Natural killer cell (primary cell): ENCODE results near the gene MAML3. TPM values are rescaled to one million over a fixed set of nuclear protein-coding genes. Genes with fewer than 3 reads are reported as not detected.

Experiments
- ATAC-seq, 3 donors: fragments of 150-1000 bp in 2 of 3; fragments of 200-7000 bp in 1 of 3; cut with Tn5 transposase; 1 replicate in 1 of 3; 2 replicates in 2 of 3; pipeline ENCODE4 v1.10.0; 2021; ENCODE audit warnings: mild to moderate bottlenecking in 2 of 3, moderate library complexity in 2 of 3
- DNase-seq, 2 donors: peaks; one replicate each; pipeline versions ENCODE4 v3.0.0 to v3.0.0-alpha.2; 2013 to 2021; ENCODE audit warnings: mixed read lengths in 1 of 2
- H3K27ac ChIP-seq: one replicate; pipeline ENCODE4 v1.5.1; 2013; ENCODE audit warnings: mild to moderate bottlenecking, low read length
- H3K27me3 ChIP-seq: one replicate; pipeline ENCODE4 v1.6.1; 2013; ENCODE audit warnings: low read length; ENCODE audit not compliant: control insufficient read depth, insufficient read depth
- H3K36me3 ChIP-seq: one replicate; pipeline ENCODE4 v1.6.1; 2013; ENCODE audit warnings: low read length; ENCODE audit not compliant: control insufficient read depth, insufficient read depth
- H3K4me1 ChIP-seq: one replicate; pipeline ENCODE4 v1.6.1; 2013; ENCODE audit warnings: low read length; ENCODE audit not compliant: control insufficient read depth, insufficient read depth
- H3K4me3 ChIP-seq: one replicate; pipeline ENCODE4 v1.5.1; 2013; ENCODE audit warnings: low read length
- H3K9me3 ChIP-seq: one replicate; pipeline ENCODE4 v1.6.1; 2013; ENCODE audit warnings: low read length; ENCODE audit not compliant: control insufficient read depth, insufficient read depth
- H3K27ac Mint-ChIP-seq, 2 donors: one replicate each; pipeline ENCODE4 v1.8.0; 2022; ENCODE audit warnings: mild to moderate bottlenecking in 2 of 2, mixed read lengths in 2 of 2, moderate library complexity in 1 of 2
- H3K27me3 Mint-ChIP-seq, 2 donors: one replicate each; pipeline ENCODE4 v1.8.0; 2022; ENCODE audit warnings: low read depth in 2 of 2, mixed read lengths in 2 of 2
- H3K36me3 Mint-ChIP-seq: one replicate; pipeline ENCODE4 v1.8.0; 2022; ENCODE audit warnings: mixed read lengths
- H3K4me1 Mint-ChIP-seq, 2 donors: one replicate each; pipeline ENCODE4 v1.8.0; 2022; ENCODE audit warnings: mixed read lengths in 2 of 2
- H3K4me3 Mint-ChIP-seq: one replicate; pipeline ENCODE4 v1.8.0; 2022; ENCODE audit warnings: mild to moderate bottlenecking, moderate library complexity, mixed read lengths
- H3K9me3 Mint-ChIP-seq, 2 donors: one replicate each; pipeline ENCODE4 v1.8.0; 2022; ENCODE audit warnings: mixed read lengths in 2 of 2
- CTCF ChIP-seq: fragments of 200-600 bp; IDR thresholded peaks from one replicate; pipeline ENCODE4 v1.8.0; 2022; ENCODE audit warnings: antibody characterized with exemption
- WGBS: methylation state at CpG from one replicate; pipeline ENCODE4 v1.1.7; 2013; ENCODE audit warnings: missing lambda C conversion rate; ENCODE audit not compliant: insufficient coverage; 5-methylcytosine and 5-hydroxymethylcytosine counted together
- intact Hi-C: fragments of 100-400 bp; cut with micrococcal nuclease; formaldehyde crosslinking; loops from one replicate; pipeline ENCODE4 v1.14.2; 2022
- total RNA-seq, 4 donors: library from RNA; stranded (reverse); fragments of 120-200 nt in 1 of 4; gene quantifications; one replicate each; pipeline versions ENCODE4 v1.2.3 to v1.2.4, GENCODE V29; 2013 to 2022

Gene MAML3
- total RNA-seq, 3 donors from 2014 or later (not counting 1 experiment from before 2014, with no cell fraction given), result 1.7 to 5.6 (median 2.8) TPM

- Mint-ChIP-seq H3K27me3 (peaks cover 11 to 54% of the 10 kb centered on the region in 2 donors), H3K27ac (no peak overlapping the region)
Observed at GRCh38 chr4:139789096-139789654, 364.8 kb downstream of the MAML3 start.

GRCh38 chr4:139786494-139787354 lies 367.3 kb downstream of the MAML3 start:
- no peaks in the 10 kb centered on the region for H3K27me3 ChIP-seq
- no peak for DNase-seq
- H3K4me1 Mint-ChIP-seq, result no peaks in the 10 kb centered on the region
- ATAC-seq, result no peak
- H3K4me3 ChIP-seq, result no peak overlapping the region
- H3K4me1 ChIP-seq, result no peaks in the 10 kb centered on the region
- H3K27me3 Mint-ChIP-seq, result peaks cover 11 to 52% of the 10 kb centered on the region in 2 donors
- H3K36me3 Mint-ChIP-seq, result no peaks in the 10 kb centered on the region
- WGBS, result 78% methylated on average over 12 of the region's 12 CpGs
- H3K27ac Mint-ChIP-seq, result no peak overlapping the region
- no peaks in the 10 kb centered on the region for H3K36me3 ChIP-seq
- no peak for TF ChIP-seq CTCF
- intact Hi-C loops, result no loop called here
- H3K27ac ChIP-seq, result no peak overlapping the region
- H3K4me3 Mint-ChIP-seq, result no peak overlapping the region
- H3K9me3 Mint-ChIP-seq, result no peaks in the 10 kb centered on the region
- H3K9me3 ChIP-seq, result no peaks in the 10 kb centered on the region

More at GRCh38 chr4:139789096-139789654, 364.8 kb downstream of the MAML3 start:
- no peak overlapping the region for H3K27ac ChIP-seq
- 83% methylated on average over 5 of the region's 6 CpGs for WGBS
- DNase-seq, result no peak
- H3K9me3 ChIP-seq, result no peaks in the 10 kb centered on the region
- Mint-ChIP-seq H3K36me3 (no peaks in the 10 kb centered on the region), H3K9me3 (no peaks in the 10 kb centered on the region), H3K4me3 (no peak overlapping the region), H3K4me1 (no peaks in the 10 kb centered on the region)
- H3K36me3 ChIP-seq, result no peaks in the 10 kb centered on the region
- H3K4me1 ChIP-seq, result no peaks in the 10 kb centered on the region
- ATAC-seq, result peak in 1 of 3 donors; percentile 71
- H3K27me3 ChIP-seq, result no peaks in the 10 kb centered on the region
- no peak for TF ChIP-seq CTCF
- intact Hi-C loops, result no loop called here
- H3K4me3 ChIP-seq, result no peak overlapping the region

GRCh38 chr4:139785356-139785755 lies 368.6 kb downstream of the MAML3 start:
- no peaks in the 10 kb centered on the region for H3K36me3 Mint-ChIP-seq
- H3K27ac Mint-ChIP-seq, result no peak overlapping the region
- intact Hi-C loops, result no loop called here
- 99% methylated on average over 4 of the region's 4 CpGs for WGBS
- ATAC-seq, result no peak
- no peak for TF ChIP-seq CTCF
- H3K4me3 ChIP-seq, result no peak overlapping the region
- no peaks in the 10 kb centered on the region for H3K36me3 ChIP-seq
- H3K27me3 Mint-ChIP-seq, result peaks cover 11 to 48% of the 10 kb centered on the region in 2 donors
- no peak overlapping the region for H3K4me3 Mint-ChIP-seq
- no peak overlapping the region for H3K27ac ChIP-seq
- H3K9me3 Mint-ChIP-seq, result no peaks in the 10 kb centered on the region
- no peak for DNase-seq
- H3K4me1 Mint-ChIP-seq, result no peaks in the 10 kb centered on the region
- no peaks in the 10 kb centered on the region for H3K9me3 ChIP-seq
- no peaks in the 10 kb centered on the region for H3K27me3 ChIP-seq
- no peaks in the 10 kb centered on the region for H3K4me1 ChIP-seq
